ENCODE results near the gene TBC1D3B.
"Not testable (repeated sequence)": the region's sequence is repeated elsewhere in the genome, so short reads cannot be mapped to it uniquely, and the experiment has no call there.

Gene TBC1D3B

DNA sequence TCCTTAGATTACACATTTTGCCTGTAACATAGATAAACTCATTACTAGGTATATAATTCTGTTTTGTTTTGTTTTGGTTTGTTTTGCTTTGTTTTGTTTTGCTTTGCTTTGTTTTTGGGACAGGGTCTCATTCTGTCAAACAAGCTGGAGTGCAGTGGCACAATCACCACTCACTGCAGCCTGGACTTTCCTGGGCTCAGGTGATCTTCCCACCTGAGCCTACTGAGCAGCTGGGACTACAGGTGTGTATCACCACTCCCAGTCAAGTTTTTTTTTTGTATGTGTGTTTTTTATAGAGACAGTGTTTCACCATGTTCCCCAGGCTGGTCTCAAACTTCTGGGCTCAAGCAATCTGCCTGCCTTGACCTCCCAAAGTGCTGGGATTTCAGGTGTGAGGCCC, 33.1 kb upstream of the TBC1D3B start:
- TF ChIP-seq, protein P1, sequence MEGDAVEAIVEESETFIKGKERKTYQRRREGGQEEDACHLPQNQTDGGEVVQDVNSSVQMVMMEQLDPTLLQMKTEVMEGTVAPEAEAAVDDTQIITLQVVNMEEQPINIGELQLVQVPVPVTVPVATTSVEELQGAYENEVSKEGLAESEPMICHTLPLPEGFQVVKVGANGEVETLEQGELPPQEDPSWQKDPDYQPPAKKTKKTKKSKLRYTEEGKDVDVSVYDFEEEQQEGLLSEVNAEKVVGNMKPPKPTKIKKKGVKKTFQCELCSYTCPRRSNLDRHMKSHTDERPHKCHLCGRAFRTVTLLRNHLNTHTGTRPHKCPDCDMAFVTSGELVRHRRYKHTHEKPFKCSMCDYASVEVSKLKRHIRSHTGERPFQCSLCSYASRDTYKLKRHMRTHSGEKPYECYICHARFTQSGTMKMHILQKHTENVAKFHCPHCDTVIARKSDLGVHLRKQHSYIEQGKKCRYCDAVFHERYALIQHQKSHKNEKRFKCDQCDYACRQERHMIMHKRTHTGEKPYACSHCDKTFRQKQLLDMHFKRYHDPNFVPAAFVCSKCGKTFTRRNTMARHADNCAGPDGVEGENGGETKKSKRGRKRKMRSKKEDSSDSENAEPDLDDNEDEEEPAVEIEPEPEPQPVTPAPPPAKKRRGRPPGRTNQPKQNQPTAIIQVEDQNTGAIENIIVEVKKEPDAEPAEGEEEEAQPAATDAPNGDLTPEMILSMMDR (IDR thresholded peaks at IDR 0.05; ENCODE audit: low read depth, low read length, missing control alignments), result no peak
- no peak overlapping the region for H3K4me3 ChIP-seq (ENCODE audit: low read depth, low read length)
- no peak for DNase-seq (ENCODE audit: low read depth)

- DNase-seq (ENCODE audit: low read depth); H3K4me3 ChIP-seq (ENCODE audit: low read depth, low read length): not testable (repeated sequence)
Observed at GRCh38 chr17:36207383-36207782, 30.9 kb upstream of the TBC1D3B start.

DNA sequence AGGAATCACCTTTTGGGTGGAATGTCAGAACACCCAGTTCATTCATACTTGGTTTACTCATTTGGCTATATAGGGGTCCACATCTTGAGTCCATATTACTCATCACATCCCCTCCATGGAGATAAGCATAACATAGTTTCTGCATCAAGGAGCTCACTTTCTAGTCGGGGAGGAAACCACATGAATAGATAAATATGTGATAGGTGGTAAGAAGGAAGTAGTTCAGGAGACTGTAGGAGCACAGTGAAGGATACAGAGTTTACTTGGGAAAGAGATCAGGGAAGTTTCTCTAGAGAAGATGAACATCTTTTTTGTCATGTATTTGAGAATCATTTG, 30.0 kb upstream of the TBC1D3B start:
- not testable (repeated sequence) for H3K4me3 ChIP-seq (ENCODE audit: low read depth, low read length); DNase-seq (ENCODE audit: low read depth)

- DNase-seq (ENCODE audit: low read depth), result no peak
- H3K4me3 ChIP-seq (ENCODE audit: low read depth, low read length), result no peak overlapping the region
- TF ChIP-seq, protein P1 (IDR thresholded peaks at IDR 0.05; ENCODE audit: low read depth, low read length, missing control alignments), result no peak
Observed at GRCh38 chr17:36205637-36206485, 29.4 kb upstream of the TBC1D3B start.

DNA sequence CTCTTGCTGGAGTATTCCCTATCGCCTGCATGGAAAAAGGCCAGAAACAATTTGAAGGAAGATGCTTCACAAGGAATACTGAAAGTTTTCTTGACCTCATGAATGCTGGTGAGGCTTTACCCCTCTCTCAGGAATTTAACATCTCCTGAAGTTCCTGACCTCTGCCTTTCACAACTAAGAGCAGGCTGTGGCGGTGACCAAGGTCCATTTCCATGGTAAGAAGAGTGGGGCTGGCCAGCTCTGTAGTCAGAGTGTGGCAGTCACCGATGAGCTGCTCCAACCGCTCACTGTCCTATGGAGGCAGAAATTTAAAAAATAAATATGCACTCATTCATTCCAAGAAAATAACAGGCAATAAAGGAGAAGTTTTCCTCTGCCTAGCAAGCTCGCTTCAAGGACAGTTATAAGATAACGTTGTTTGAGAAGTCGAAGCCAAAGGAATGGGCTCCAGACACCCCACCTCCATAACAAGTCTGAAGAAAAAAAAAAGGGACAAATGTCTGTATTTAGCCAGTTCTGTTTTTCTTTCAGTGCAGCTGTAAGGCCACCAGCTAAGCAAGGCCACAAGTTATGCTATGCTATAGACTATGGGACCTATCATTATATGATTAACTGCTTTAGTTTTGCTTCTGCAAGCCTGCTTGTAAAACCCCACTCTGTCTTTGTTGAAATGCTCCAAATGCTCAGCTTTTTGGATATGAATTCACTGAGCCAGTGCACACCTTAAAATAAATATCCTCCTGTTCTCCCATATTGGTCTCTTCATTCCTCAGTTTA, 28.5 kb upstream of the TBC1D3B start:
- TF ChIP-seq, protein P1 (IDR thresholded peaks at IDR 0.05; ENCODE audit: low read depth, low read length, missing control alignments), result no peak
- no peak overlapping the region for H3K4me3 ChIP-seq (ENCODE audit: low read depth, low read length)

DNA sequence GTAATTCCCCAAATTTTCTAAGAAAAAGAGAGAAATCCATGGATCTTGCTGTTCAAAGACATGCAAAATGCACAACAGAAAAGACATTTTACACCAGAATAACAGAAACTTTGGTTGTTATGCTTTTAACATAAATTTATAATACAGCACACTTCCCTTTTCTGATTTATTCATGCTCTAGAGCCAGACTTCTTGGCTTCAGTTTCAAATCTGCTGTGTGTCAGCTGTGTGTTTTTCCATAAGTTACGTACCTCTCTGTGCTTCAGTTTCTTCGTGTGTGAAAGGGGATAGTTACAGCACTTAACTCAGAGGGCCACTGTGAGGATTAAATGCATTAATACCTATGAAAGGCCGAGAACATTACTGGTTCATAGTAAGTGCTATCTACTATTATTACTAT, 26.9 kb upstream of the TBC1D3B start:
- H3K4me3 ChIP-seq (ENCODE audit: low read depth, low read length), result no peak overlapping the region
- DNase-seq (ENCODE audit: low read depth), result no peak
- TF ChIP-seq, protein P1 (IDR thresholded peaks at IDR 0.05; ENCODE audit: low read depth, low read length, missing control alignments), result no peak

More for the DNA sequence above, 28.5 kb upstream of the TBC1D3B start:
- DNase-seq (ENCODE audit: low read depth), result no peak

DNA sequence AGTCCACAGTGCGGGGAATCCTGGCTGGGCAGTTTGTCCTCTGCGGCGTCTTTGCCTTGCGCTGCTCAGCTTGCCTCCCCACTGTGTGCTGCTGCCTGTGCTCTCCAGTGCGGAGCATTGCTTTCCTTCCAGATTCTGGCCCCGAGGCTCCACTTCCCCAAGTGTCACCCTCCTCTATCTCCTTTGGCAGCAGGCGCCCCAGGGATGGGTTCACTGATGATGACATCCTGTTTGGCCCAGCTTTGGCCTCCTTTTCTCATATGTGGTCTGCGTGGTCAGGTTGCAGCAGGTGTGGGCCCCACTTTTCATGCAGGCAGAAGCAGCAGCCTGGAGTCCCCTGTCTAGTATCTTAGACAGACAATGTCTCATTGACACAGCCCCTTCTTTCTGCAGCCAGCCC, 25.1 kb upstream of the TBC1D3B start:
- not testable (repeated sequence) for DNase-seq (ENCODE audit: low read depth); H3K4me3 ChIP-seq (ENCODE audit: low read depth, low read length)

GRCh38 chr17:36201102-36201501, 24.7 kb upstream of the TBC1D3B start:
- not testable (repeated sequence) for DNase-seq (ENCODE audit: low read depth); H3K4me3 ChIP-seq (ENCODE audit: low read depth, low read length)

GRCh38 chr17:36198831-36199465, 22.5 kb upstream of the TBC1D3B start:
- no peak for DNase-seq (ENCODE audit: low read depth)
- TF ChIP-seq, protein P1 (IDR thresholded peaks at IDR 0.05; ENCODE audit: low read depth, low read length, missing control alignments), result no peak
- no peak overlapping the region for H3K4me3 ChIP-seq (ENCODE audit: low read depth, low read length)
